Activated T-cell treated with anti-CD3 and anti-CD28 coated beads for 1 hour (primary cell): ENCODE data around the gene TENM3.

Experiments
- DNase-seq: peaks from one replicate; pipeline ENCODE4 v3.0.0-alpha.2; 2020; ENCODE audit warnings: low read depth

TENM3 gene

DNA sequence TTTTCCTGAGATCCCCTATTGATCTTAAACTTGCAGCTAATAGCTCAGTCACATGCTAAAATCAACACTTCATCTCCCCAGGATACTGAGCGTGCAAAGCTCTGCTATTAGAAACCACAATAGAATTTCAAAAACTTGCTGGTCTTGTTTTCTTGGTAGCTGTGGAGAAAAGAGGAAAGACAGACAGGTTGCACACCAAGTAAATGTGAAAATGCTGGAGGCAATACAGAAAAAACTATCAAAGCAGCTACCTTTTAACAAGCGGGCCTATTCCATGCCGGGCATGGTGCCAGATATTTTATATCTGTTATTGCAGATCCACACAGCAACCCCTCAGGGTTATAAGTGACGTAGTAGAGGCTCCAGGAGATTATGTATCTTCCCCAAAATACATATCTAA is 502.0 kb downstream of the TENM3 start:
- no peak for DNase-seq

DNA sequence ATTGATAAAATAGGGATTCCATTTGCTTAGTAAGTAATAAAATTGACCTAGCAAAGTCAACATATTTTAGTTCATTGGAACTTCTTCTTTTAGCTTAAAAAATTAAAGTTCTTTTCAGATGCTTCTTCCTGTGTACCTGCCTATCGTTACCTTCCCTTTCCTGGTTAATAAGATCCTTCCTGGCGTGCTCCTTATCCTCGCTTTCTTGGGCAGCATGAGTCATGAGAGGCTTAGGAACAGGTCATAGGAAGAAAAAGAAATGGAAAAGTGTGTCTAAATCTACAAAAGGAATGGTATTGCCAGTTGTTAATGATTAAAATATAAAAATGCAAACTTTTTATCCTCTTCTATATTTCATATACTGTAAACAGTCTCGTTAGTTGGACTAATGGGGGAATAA is 503.7 kb downstream of the TENM3 start:
- DNase-seq = no peak

DNA sequence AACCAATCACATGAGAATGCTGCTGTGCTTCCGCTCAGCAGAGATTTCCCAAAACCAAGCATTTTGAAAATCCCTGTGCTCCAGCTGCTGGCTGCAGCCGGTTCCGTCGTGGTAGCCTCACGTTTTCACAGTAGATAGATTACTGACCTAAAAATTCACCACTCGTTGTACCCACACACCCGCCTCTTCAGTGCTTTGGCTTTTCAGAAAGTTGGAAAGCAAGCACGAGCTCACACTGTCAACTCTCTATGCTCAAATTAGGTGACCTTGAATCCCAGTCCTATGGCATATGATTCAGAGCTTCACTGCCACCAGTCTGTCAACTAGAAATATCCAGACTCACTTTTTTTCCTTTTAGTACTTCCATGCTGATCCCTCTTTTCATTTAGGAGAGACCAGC is 505.1 kb downstream of the TENM3 start:
- no peak for DNase-seq

DNA sequence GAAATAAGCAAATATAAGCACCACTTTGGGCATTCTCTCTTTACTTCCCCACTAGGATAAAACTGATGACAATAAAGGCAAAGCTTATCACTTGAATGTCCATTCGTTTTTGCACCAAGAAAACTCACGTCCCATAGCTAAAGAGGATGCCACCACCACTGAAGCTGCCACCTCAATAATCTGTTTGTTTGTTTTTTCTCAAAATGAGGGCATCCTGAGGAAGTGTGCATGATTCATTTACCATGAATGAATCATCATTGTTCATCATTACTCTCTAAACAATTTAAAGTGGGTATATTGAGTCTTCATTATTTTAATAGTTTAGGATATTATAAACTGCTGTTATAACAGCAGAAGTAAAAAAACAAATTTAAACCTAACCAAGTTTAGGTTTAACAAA is 505.7 kb downstream of the TENM3 start:
- DNase-seq = no peak

DNA sequence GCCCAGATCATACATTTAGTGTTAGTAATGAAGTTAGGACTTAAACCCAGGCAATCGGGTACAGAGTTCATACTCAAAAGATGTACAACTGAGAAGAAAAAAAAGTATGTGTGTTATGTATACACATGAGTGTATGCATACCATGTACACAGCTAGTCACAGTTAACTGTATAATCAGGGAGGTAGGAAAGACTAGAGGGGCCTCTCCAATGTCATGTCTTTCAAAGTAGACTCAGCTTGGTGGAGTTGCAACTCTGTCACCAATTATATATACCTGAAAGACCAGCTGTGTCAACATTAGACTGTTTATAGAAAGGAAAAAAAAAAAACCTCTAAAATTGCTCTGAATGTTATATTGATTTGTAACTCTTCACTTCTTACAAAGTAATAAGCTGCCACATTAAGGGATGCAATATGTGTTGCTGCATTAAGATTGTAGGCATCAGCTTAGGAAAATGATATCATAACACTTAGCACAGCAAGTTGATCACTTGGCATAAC is 506.5 kb downstream of the TENM3 start:
- no peak for DNase-seq

- DNase-seq = no peak
Observed at GRCh38 chr4:182752158-182752910, 509.1 kb downstream of the TENM3 start.

- DNase-seq = no peak
Observed at GRCh38 chr4:182754895-182755294, 511.7 kb downstream of the TENM3 start.

GRCh38 chr4:182756161-182756690 is 513.0 kb downstream of the TENM3 start:
- no peak for DNase-seq

- DNase-seq = no peak
Observed at GRCh38 chr4:182758273-182758672, 515.1 kb downstream of the TENM3 start.

- DNase-seq = no peak
Observed at GRCh38 chr4:182760551-182761043, 517.4 kb downstream of the TENM3 start.

DNA sequence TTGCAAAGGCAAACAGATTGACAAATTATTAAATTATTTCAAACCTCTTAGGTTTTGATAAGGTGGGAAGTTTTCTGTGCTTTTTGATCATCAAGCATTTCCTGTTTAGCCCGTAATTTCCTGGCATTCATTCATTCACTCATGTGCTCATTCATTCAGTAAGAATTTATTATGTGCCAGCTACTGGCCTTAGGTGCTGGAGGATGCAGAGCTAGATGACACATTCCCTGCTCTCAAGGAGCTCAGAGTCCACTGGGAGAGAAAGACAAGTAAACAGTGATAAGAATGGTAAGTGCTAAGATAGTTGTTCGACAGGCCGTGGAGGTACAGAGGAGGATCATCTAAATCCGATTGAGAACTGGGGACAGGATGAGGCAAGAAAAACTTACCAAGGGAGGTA is 520.9 kb downstream of the TENM3 start:
- no peak for DNase-seq

DNA sequence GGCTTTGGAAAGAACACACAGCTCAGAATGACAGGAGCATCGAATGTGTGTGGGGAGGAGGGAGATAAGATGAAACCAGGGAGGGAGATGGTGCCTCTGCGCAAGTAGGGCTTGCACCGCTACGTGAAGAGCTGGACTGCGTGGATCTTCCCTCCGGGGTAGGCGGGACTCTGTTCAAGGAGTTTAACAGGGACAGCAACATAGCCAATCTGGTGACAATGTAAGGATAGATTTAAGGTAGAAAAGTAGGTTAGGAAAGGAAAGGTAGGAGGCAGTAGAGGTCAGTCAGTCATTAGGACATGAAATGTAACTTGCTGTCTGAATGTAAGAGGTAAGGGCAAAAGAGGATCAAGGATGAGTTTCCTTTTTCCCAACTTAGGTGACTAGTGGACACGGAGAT is 521.4 kb downstream of the TENM3 start:
- DNase-seq = no peak

DNA sequence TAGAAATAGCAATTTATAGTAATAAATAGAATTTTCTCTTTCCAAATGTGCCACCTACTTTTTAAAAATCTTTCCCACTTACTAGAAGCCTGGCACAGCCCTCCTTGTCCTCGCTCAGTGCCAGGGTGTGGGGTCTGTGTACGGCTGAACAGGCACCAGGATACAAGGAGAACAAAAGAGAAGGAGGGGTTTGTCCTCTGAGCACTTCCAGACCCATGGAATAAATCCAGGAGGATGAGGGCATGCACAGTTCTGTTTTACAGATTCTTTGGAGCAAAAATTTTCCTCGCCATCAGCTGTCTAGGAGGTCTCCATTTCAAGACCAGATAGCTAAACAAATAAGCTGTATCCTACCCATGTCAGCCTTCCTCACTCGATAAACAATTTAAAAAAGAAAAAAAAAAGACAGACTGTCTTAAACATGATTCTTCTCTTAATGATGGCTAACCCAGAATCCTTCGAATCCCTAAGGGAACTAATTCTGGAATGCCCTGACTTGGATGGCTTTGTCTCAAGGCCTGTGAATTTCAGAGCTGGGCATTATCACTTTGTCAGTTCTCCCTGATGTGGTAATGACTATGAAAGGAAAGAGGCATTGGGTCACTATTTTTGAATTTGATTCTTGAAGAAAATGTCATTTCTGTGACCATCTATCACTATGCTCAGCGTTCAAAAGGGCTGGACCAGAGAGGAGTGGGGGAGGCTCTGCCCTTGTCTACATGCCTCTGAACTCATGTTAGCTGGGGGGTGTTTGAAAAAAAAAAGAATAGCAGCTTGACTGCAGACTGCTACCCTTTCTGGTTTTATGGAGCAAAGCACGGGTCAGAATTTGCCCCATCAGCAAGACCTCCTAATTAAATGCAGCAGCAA is 523.0 kb downstream of the TENM3 start:
- no peak for DNase-seq

GRCh38 chr4:182766857-182767250 is 523.7 kb downstream of the TENM3 start:
- DNase-seq = no peak

DNA sequence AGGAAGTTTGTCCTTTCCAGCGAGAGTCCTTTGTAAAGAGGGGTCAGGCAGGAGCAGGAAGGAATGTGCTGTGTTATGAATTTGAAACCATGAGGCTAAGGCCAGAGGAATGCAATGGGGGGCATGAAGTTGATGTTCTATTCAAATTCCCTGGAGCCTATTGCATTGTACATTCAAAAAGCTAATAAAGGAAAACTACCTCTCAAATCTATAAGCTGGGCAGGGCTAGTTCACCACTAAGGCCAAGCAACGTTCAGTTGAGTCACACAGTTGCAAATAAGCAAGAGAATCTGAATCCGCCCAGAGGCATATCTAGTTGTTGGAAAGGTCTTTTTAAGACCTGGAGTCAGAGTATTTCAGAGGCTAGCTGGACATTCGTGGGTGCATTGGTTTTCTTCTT is 525.6 kb downstream of the TENM3 start:
- no peak for DNase-seq

DNA sequence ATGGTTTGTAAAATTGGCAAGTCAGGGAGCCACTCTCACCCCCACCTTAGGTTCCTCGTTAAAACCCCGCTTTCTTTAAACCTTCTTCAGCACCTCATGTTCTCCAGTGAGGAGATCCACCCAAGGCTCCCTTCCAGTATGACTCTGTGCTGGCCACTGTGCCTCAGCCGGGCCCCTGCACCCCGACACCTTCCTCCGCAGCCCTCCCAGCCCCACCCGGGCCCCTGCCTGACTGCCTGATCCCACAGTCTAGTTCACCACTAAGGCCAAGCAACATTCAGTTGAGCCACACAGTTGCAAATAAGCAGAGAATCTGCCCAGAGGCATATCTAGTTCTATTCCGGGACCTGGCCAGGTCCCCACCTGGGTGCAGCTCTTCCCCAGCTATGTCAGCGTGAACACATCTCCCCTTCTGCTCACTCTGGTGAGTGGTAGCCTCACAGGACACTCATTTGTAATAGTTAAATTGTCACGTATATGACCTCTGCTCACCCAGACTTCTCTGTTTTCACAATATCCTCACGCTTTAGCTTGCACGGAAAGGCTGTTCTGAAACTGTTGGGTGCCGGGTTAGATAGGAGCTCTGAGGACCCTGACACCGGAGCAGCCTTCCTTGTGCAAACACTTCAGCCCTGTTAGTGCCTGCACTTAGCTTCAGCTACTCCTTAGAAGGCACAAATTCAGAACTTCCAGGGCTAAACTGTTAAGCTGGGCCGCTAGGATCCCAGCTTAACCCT is 527.2 kb downstream of the TENM3 start:
- DNase-seq = no peak

DNA sequence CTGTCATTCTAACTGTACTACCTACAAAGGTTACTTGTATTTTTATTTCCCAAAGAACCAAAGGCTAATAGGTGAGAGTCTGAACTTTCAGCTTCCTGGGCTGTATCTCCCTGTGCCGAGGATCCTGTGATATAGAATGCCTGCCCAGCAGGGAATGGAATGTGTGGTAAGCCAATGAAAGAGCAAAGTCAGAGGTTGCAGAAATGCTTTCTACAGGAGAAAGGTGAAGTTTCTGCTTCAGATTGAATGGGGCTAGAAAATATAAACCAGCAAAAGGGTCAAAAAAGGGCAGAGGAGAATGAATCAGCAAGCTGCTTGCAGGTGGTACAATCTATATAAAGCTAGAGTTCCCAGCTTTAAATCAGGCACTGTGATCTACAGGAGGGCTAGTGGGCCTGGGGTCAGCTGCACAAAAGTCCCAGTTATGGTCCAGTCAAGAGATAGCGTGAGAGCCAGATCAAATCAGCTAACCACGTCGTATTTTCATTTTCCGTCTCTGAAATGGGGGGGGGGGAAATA is 527.9 kb downstream of the TENM3 start:
- no peak for DNase-seq

DNA sequence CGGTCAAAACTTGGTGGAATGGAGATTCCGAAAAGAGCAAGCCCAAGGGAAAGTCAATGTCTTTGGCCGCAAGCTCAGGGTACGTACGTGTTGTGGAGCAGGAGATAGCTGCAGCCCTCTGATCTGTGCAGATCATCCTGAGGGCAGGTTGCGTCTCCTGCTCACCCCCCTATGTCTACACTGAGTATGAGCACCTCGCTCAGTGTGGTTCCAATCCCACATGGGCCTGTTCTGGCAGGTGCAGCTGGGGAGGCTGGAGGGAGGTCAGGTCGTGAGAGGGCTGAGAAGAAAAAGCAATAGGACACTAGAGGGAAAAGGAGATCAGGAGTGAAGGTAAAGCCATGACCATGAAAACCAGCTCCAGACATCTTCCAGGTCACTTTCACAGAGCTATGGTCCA is 531.9 kb downstream of the TENM3 start:
- no peak for DNase-seq

DNA sequence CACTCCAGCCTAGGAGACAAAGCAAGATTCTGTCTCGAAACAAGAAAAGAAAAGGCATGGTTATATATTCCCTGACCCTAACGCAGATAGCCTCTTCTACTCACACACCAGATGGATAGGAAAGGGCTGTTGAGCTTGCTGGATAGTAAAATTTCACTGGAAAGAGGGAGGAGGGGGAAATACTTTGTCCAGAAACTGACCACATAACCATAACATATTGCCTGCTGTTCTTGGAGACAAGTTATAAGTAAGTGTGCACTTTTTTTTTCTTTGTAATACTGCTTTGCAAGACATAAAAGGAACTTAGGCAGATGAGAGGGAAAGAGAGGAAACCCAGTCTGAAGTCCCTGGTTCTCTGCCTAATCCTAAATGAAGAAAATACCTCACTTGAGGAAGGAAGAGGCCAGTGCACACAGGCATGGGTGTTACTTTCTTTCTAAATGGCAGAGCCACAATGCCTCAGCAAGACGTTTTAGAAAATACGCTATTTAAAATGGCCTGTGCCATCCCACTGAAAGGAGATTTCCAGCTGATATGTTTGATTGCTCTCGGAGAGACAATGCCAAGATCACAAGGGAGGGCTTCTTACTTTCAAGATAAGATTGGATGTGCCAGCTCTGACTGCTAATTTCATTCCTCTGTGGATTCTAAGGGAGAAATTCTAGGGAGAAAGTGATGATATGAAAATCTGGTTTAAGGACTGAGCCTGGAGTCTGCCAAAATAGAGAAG is 533.3 kb downstream of the TENM3 start:
- DNase-seq = no peak

DNA sequence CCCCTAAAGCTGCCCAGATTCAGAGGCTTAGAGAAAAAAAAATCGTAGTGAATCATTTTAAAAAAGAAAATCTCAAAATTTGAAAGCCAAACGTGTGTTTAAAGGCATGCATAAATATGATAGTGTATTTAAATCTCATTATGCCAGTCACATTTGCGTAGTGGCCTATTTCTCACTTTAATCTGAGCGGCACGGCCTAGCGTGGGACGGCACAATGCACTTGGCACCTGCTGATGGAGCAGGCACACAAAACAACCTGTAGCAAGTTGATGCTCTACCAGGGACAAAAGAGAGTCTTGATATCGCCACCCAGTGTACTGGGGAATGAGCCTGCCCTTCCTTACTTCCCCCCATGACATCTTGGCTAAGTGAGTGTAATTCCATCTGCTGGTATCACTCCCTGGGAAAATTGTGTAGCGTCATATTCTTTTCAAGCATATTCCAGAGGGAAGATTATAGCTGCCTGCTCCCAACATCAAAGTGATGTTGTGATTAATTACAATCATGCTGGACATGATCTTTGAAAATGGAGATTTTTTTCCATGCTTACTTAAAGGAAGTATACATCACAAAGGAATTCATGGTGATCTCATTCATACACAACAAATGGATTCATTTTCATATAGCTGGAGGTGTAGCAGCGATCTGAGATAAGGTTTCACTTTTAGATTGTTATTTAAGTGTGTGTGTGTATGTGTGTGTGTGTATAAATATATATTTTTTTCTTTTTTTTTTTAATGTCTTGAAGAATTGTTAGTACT is 535.2 kb downstream of the TENM3 start:
- no peak for DNase-seq
